ENCODE measurements around the gene SAPCD2. TPM values are rescaled to one million over a fixed set of nuclear protein-coding genes. Genes with fewer than 3 reads are reported as not detected.

Gene SAPCD2
- polyA plus RNA-seq, 1 donor from 2014 or later = 0.22 TPM

DNA sequence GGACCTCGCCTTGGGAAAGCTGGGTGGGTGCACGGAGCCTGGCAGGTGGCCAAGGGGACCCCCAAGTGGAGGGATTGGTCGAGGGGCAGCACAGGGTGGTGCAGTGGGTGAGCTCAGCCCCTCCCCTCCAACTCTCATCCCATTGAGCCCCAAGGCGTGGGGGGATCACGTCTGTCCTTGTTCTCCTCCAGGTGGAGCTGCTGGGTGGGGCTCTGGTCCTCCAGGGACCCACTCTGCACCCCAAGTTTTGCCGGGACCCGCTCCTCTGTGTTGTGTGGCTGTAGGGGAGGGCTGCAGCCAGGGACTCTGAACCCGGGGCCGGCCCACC lies 34.9 kb downstream of the SAPCD2 start:
- Histone ChIP-seq H3K36me3 (ENCODE audit: insufficient read depth, low read length) (no peaks in the 10 kb centered on the region), H3F3A (ENCODE audit: insufficient read depth, low read length, poor library complexity, severe bottlenecking) (no peaks in the 10 kb centered on the region), H3K9me2 (ENCODE audit: insufficient read depth, low read length) (no peaks in the 10 kb centered on the region), H2AFZ (ENCODE audit: low read depth, low read length) (no peak overlapping the region), H4K20me1 (ENCODE audit: insufficient read depth) (no peaks in the 10 kb centered on the region), H3K4me3 (ENCODE audit: low read length) (no peak overlapping the region), H3K79me2 (replicated peaks; ENCODE audit: insufficient read depth, low read length) (no peaks in the 10 kb centered on the region), H3K9ac (ENCODE audit: low read length) (no peak overlapping the region), H3K4me2 (ENCODE audit: low read length) (no peak overlapping the region), H3K9me3 (ENCODE audit: low read length) (no peaks in the 10 kb centered on the region), H3K27me3 (ENCODE audit: insufficient read depth, low read depth, low read length) (no peaks in the 10 kb centered on the region), H3K27ac (ENCODE audit: low read length) (no peak overlapping the region)
- TF ChIP-seq EP300 (conservative IDR thresholded peaks at IDR 0.05; ENCODE audit: poor library complexity, severe bottlenecking) = no peak
- TF ChIP-seq SMC3 (conservative IDR thresholded peaks at IDR 0.05; ENCODE audit: poor library complexity) = peak; percentile 5
- TF ChIP-seq, protein P1, sequence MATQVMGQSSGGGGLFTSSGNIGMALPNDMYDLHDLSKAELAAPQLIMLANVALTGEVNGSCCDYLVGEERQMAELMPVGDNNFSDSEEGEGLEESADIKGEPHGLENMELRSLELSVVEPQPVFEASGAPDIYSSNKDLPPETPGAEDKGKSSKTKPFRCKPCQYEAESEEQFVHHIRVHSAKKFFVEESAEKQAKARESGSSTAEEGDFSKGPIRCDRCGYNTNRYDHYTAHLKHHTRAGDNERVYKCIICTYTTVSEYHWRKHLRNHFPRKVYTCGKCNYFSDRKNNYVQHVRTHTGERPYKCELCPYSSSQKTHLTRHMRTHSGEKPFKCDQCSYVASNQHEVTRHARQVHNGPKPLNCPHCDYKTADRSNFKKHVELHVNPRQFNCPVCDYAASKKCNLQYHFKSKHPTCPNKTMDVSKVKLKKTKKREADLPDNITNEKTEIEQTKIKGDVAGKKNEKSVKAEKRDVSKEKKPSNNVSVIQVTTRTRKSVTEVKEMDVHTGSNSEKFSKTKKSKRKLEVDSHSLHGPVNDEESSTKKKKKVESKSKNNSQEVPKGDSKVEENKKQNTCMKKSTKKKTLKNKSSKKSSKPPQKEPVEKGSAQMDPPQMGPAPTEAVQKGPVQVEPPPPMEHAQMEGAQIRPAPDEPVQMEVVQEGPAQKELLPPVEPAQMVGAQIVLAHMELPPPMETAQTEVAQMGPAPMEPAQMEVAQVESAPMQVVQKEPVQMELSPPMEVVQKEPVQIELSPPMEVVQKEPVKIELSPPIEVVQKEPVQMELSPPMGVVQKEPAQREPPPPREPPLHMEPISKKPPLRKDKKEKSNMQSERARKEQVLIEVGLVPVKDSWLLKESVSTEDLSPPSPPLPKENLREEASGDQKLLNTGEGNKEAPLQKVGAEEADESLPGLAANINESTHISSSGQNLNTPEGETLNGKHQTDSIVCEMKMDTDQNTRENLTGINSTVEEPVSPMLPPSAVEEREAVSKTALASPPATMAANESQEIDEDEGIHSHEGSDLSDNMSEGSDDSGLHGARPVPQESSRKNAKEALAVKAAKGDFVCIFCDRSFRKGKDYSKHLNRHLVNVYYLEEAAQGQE (IDR thresholded peaks at IDR 0.05; ENCODE audit: borderline replicate concordance) = no peak

DNA sequence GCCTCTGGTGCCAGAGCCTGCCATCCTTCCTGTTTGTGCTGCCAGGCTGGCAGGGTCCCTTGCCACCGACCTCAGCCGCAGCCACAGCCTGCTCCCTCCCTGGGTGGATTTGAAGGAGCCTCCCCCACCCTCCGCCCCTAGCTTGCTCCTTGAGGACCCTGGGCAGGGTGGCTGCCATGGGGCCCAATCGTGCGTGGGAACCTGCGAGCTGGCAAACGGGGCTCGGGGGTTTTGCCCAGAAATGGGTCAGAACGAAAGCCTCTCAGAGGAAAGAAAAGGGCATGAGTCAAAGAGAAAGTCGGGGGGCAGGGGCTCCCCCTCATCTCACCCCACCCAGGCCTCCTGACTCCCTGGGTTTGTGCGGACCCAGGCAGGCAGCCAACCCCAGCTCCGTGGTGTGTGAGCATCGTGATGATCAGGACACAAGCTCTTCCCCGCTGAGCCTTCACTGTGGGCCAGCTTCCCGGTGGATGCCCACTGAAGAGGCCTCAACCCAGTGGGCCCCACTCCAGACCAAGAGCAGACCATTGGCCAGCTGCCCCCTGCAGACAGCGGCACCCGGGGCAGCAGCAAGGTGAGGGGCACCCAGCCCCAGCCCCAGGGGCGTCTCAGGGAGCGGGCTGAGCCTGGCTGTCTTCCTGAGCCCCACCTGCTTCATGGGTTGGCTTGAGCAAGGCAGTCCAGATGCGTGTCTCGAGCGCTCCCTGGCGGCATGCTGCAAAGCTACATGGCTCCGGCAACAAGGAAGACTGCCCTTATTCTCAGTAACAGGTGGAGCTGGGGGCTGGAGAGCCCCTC lies 35.4 kb downstream of the SAPCD2 start:
- no peak overlapping the region for H3K4me2 ChIP-seq (ENCODE audit: low read length)
- TF ChIP-seq, protein P1 (IDR thresholded peaks at IDR 0.05; ENCODE audit: borderline replicate concordance) = no peak
- TF ChIP-seq POLR2AphosphoS5 (IDR thresholded peaks at IDR 0.05) (no peak), RAD21 (conservative IDR thresholded peaks at IDR 0.05) (peak; percentile 75), EP300 (conservative IDR thresholded peaks at IDR 0.05; ENCODE audit: poor library complexity, severe bottlenecking) (no peak), SMC3 (conservative IDR thresholded peaks at IDR 0.05; ENCODE audit: poor library complexity) (peak; percentile 79)
- TF ChIP-seq, protein P2, sequence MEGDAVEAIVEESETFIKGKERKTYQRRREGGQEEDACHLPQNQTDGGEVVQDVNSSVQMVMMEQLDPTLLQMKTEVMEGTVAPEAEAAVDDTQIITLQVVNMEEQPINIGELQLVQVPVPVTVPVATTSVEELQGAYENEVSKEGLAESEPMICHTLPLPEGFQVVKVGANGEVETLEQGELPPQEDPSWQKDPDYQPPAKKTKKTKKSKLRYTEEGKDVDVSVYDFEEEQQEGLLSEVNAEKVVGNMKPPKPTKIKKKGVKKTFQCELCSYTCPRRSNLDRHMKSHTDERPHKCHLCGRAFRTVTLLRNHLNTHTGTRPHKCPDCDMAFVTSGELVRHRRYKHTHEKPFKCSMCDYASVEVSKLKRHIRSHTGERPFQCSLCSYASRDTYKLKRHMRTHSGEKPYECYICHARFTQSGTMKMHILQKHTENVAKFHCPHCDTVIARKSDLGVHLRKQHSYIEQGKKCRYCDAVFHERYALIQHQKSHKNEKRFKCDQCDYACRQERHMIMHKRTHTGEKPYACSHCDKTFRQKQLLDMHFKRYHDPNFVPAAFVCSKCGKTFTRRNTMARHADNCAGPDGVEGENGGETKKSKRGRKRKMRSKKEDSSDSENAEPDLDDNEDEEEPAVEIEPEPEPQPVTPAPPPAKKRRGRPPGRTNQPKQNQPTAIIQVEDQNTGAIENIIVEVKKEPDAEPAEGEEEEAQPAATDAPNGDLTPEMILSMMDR (IDR thresholded peaks at IDR 0.05; ENCODE audit: poor library complexity, severe bottlenecking) = peak; percentile 91
- H2AFZ ChIP-seq (ENCODE audit: low read depth, low read length) = no peak overlapping the region

More for the DNA sequence above, 35.4 kb downstream of the SAPCD2 start:
- no peak overlapping the region for H3K4me3 ChIP-seq (ENCODE audit: low read length)
- no peaks in the 10 kb centered on the region for H3K9me3 ChIP-seq (ENCODE audit: low read length)
- H4K20me1 ChIP-seq (ENCODE audit: insufficient read depth) = no peaks in the 10 kb centered on the region
- H3K27ac ChIP-seq (ENCODE audit: low read length) = no peak overlapping the region
- H3K27me3 ChIP-seq (ENCODE audit: insufficient read depth, low read depth, low read length) = no peaks in the 10 kb centered on the region
- H3F3A ChIP-seq (ENCODE audit: insufficient read depth, low read length, poor library complexity, severe bottlenecking) = no peaks in the 10 kb centered on the region
- no peaks in the 10 kb centered on the region for H3K79me2 ChIP-seq (replicated peaks; ENCODE audit: insufficient read depth, low read length)
- no peaks in the 10 kb centered on the region for H3K36me3 ChIP-seq (ENCODE audit: insufficient read depth, low read length)
- H3K9me2 ChIP-seq (ENCODE audit: insufficient read depth, low read length) = no peaks in the 10 kb centered on the region
- H3K9ac ChIP-seq (ENCODE audit: low read length) = no peak overlapping the region
